ENCODE measurements around the gene AKIRIN1. TPM values are rescaled to one million over a fixed set of nuclear protein-coding genes. Genes with fewer than 3 reads are reported as not detected.

The AKIRIN1 gene
- polyA plus RNA-seq, 1 of the 3 experiments (the other 2 are of a cell fraction) = 37.0 TPM

GRCh38 chr1:38944547-38944946 is 46.5 kb upstream of the AKIRIN1 start:
- 79% methylated on average over 4 of the region's 4 CpGs for WGBS (ENCODE audit: low lambda C conversion rate)
- ChIA-PET CTCF (interaction anchor here (1.6 kb wide), 1 partner anchor 20 kb away, joined by 4 read pairs; no protein-coding TSS in a partner anchor), POLR2A (no interaction called here)
- Histone ChIP-seq H3K9me2 (no peaks in the 10 kb centered on the region), H2AFZ (ENCODE audit: low read depth) (no peak overlapping the region), H3K9me3 (no peaks in the 10 kb centered on the region), H3K27ac (ENCODE audit: low read depth in 2 of 2, low read length in 1 of 2) (no peak overlapping the region), H3K4me2 (no peak overlapping the region), H3K27me3 (ENCODE audit: insufficient read depth) (no peaks in the 10 kb centered on the region), H3K9ac (no peak overlapping the region), H3K79me2 (ENCODE audit: insufficient read depth) (no peaks in the 10 kb centered on the region), H3K36me3 (replicated peaks in 1 of 2; ENCODE audit: control insufficient read depth in 1 of 2, insufficient read depth in 2 of 2, low read length in 1 of 2) (no peaks in the 10 kb centered on the region), H3F3A (replicated peaks; ENCODE audit: insufficient read depth) (no peaks in the 10 kb centered on the region), H4K20me1 (ENCODE audit: insufficient read depth) (no peaks in the 10 kb centered on the region), H3K4me3 (ENCODE audit: low read depth in 2 of 2, low read length in 1 of 2) (no peak overlapping the region), H3K4me1 (ENCODE audit: control insufficient read depth in 1 of 2, insufficient read depth in 2 of 2, low read depth in 1 of 2, low read length in 1 of 2) (no peaks in the 10 kb centered on the region)
- no peak for DNase-seq
- TF ChIP-seq PBX3 (IDR thresholded peaks at IDR 0.05) (no peak), ELF1 (IDR thresholded peaks at IDR 0.05) (no peak), TAF1 (IDR thresholded peaks at IDR 0.05; ENCODE audit: borderline replicate concordance, low read depth, low read length) (no peak), JUND (IDR thresholded peaks at IDR 0.05) (no peak), POLR2AphosphoS5 (IDR thresholded peaks at IDR 0.05; ENCODE audit: low read depth, low read length) (no peak), FOXJ3 (CRISPR knock-in tag; IDR thresholded peaks at IDR 0.05) (no peak), USF2 (IDR thresholded peaks at IDR 0.05; ENCODE audit: borderline replicate concordance, low read depth, low read length) (no peak), TCF12 (IDR thresholded peaks at IDR 0.05) (no peak), FOXM1 (IDR thresholded peaks at IDR 0.05; ENCODE audit: low read depth) (no peak)
- TF ChIP-seq, protein P1, sequence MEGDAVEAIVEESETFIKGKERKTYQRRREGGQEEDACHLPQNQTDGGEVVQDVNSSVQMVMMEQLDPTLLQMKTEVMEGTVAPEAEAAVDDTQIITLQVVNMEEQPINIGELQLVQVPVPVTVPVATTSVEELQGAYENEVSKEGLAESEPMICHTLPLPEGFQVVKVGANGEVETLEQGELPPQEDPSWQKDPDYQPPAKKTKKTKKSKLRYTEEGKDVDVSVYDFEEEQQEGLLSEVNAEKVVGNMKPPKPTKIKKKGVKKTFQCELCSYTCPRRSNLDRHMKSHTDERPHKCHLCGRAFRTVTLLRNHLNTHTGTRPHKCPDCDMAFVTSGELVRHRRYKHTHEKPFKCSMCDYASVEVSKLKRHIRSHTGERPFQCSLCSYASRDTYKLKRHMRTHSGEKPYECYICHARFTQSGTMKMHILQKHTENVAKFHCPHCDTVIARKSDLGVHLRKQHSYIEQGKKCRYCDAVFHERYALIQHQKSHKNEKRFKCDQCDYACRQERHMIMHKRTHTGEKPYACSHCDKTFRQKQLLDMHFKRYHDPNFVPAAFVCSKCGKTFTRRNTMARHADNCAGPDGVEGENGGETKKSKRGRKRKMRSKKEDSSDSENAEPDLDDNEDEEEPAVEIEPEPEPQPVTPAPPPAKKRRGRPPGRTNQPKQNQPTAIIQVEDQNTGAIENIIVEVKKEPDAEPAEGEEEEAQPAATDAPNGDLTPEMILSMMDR (IDR thresholded peaks at IDR 0.05) = no peak
- TF ChIP-seq, protein P2, sequence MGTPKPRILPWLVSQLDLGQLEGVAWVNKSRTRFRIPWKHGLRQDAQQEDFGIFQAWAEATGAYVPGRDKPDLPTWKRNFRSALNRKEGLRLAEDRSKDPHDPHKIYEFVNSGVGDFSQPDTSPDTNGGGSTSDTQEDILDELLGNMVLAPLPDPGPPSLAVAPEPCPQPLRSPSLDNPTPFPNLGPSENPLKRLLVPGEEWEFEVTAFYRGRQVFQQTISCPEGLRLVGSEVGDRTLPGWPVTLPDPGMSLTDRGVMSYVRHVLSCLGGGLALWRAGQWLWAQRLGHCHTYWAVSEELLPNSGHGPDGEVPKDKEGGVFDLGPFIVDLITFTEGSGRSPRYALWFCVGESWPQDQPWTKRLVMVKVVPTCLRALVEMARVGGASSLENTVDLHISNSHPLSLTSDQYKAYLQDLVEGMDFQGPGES (IDR thresholded peaks at IDR 0.05; ENCODE audit: low read depth, low read length) = no peak
- TF ChIP-seq, protein P3, sequence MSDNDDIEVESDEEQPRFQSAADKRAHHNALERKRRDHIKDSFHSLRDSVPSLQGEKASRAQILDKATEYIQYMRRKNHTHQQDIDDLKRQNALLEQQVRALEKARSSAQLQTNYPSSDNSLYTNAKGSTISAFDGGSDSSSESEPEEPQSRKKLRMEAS (IDR thresholded peaks at IDR 0.05; ENCODE audit: low read depth) = no peak

DNA sequence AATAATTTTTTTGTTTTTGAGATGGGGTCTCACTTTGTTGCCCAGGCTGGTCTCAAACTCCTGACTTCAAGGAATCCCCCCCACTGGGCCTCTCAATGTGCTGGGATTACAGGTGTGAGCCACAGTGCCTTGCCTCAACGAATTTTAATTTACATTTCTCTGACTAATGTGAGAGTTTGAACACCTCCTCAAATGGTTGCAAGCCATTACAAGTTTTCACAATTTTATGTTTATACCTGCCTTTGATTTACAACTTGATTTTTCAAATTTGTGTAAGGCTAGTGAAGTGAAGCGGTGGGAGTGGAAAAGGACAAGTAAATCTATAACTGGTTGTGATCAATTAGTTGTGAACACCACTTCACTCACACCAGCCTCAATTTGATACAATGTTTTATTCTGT is 40.5 kb upstream of the AKIRIN1 start:
- no peak overlapping the region for H3K9ac ChIP-seq
- no peak overlapping the region for H3K4me2 ChIP-seq
- no peaks in the 10 kb centered on the region for H4K20me1 ChIP-seq (ENCODE audit: insufficient read depth)
- 44% methylated on average over 2 of the region's 2 CpGs for WGBS (ENCODE audit: low lambda C conversion rate)
- ChIA-PET POLR2A (no interaction called here), CTCF (no interaction called here)
- no peaks in the 10 kb centered on the region for H3K9me2 ChIP-seq
- no peaks in the 10 kb centered on the region for H3K36me3 ChIP-seq (replicated peaks in 1 of 2; ENCODE audit: control insufficient read depth in 1 of 2, insufficient read depth in 2 of 2, low read length in 1 of 2)
- no peak overlapping the region for H3K27ac ChIP-seq (ENCODE audit: low read depth in 2 of 2, low read length in 1 of 2)
- H3K4me3 ChIP-seq (ENCODE audit: low read depth in 2 of 2, low read length in 1 of 2) = no peak overlapping the region
- H2AFZ ChIP-seq (ENCODE audit: low read depth) = no peak overlapping the region
- H3K9me3 ChIP-seq = no peaks in the 10 kb centered on the region
- no peaks in the 10 kb centered on the region for H3F3A ChIP-seq (replicated peaks; ENCODE audit: insufficient read depth)
- no peaks in the 10 kb centered on the region for H3K4me1 ChIP-seq (ENCODE audit: control insufficient read depth in 1 of 2, insufficient read depth in 2 of 2, low read depth in 1 of 2, low read length in 1 of 2)
- H3K27me3 ChIP-seq (ENCODE audit: insufficient read depth) = no peaks in the 10 kb centered on the region
- no peak for DNase-seq
- no peaks in the 10 kb centered on the region for H3K79me2 ChIP-seq (ENCODE audit: insufficient read depth)
- TF ChIP-seq FOSL2 (IDR thresholded peaks at IDR 0.05; ENCODE audit: borderline replicate concordance, low read depth) (no peak), NFIC (IDR thresholded peaks at IDR 0.05; ENCODE audit: borderline replicate concordance) (no peak), PBX3 (IDR thresholded peaks at IDR 0.05) (no peak), FOXJ3 (CRISPR knock-in tag; IDR thresholded peaks at IDR 0.05) (no peak), RFX5 (IDR thresholded peaks at IDR 0.05; ENCODE audit: low read length) (no peak), POLR2AphosphoS5 (IDR thresholded peaks at IDR 0.05; ENCODE audit: low read depth, low read length) (no peak), TCF12 (IDR thresholded peaks at IDR 0.05) (no peak), CHD2 (IDR thresholded peaks at IDR 0.05; ENCODE audit: low read length, partially characterized antibody) (no peak), USF2 (IDR thresholded peaks at IDR 0.05; ENCODE audit: borderline replicate concordance, low read depth, low read length) (no peak)
- TF ChIP-seq, protein P2 (IDR thresholded peaks at IDR 0.05; ENCODE audit: low read depth, low read length) = no peak
